Neural progenitor cell (in vitro differentiated cells): Measurements from ENCODE around the gene TCERG1L. TPM values are rescaled to one million over a fixed set of nuclear protein-coding genes. Genes with fewer than 3 reads are reported as not detected.

Experiments used
- DNase-seq: peaks from one replicate; pipeline ENCODE4 v3.0.0-alpha.2; 2016; ENCODE audit warnings: low spot score
- H2AFZ ChIP-seq: fragments of 200-600 bp; sonication (generic); replicated peaks from 2 replicates; pipeline ENCODE4 v1.6.1; 2016; ENCODE audit warnings: antibody characterized with exemption
- H3F3A ChIP-seq: fragments of 200-600 bp; sonication (generic); 2 replicates; pipeline ENCODE4 v1.6.1; 2016; ENCODE audit warnings: antibody characterized with exemption, low read depth
- H3K27ac ChIP-seq: fragments of 200-600 bp; sonication (generic); 2 replicates; pipeline ENCODE4 v1.5.1; 2016; ENCODE audit warnings: mild to moderate bottlenecking
- H3K27me3 ChIP-seq: fragments of 200-600 bp; sonication (generic); 2 replicates; pipeline ENCODE4 v1.6.1; 2016; ENCODE audit warnings: mild to moderate bottlenecking, moderate library complexity
- H3K36me3 ChIP-seq: fragments of 200-600 bp; sonication (generic); 2 replicates; pipeline ENCODE4 v1.5.1; 2016
- H3K4me1 ChIP-seq: fragments of 200-600 bp; sonication (generic); 2 replicates; pipeline ENCODE4 v1.6.1; 2016; ENCODE audit warnings: mixed run types
- H3K4me2 ChIP-seq: fragments of 200-600 bp; sonication (generic); 2 replicates; pipeline ENCODE4 v1.6.1; 2016
- H3K4me3 ChIP-seq: fragments of 200-600 bp; sonication (generic); 2 replicates; pipeline ENCODE4 v1.5.1; 2016
- H3K79me2 ChIP-seq: fragments of 200-600 bp; sonication (generic); 2 replicates; pipeline ENCODE4 v1.6.1; 2016; ENCODE audit warnings: low read depth
- H3K9ac ChIP-seq: fragments of 200-600 bp; sonication (generic); 2 replicates; pipeline ENCODE4 v1.6.1; 2016
- H3K9me3 ChIP-seq: fragments of 200-600 bp; sonication (generic); 2 replicates; pipeline ENCODE4 v1.5.1; 2016; ENCODE audit warnings: low read depth
- H4K20me1 ChIP-seq: fragments of 200-600 bp; sonication (generic); 2 replicates; pipeline ENCODE4 v1.6.1; 2016; ENCODE audit warnings: low read depth
- H3K27ac Mint-ChIP-seq: 3 replicates; pipeline ENCODE4 v1.8.0; 2021; ENCODE audit warnings: mixed read lengths
- H3K27me3 Mint-ChIP-seq: 2 replicates; pipeline ENCODE4 v1.8.0; 2022; ENCODE audit warnings: low read depth, mild to moderate bottlenecking, inconsistent platforms, moderate library complexity, mixed read lengths; ENCODE audit not compliant: insufficient read depth
- H3K36me3 Mint-ChIP-seq: 3 replicates; pipeline ENCODE4 v1.8.0; 2021; ENCODE audit warnings: mixed read lengths
- H3K4me1 Mint-ChIP-seq: 3 replicates; pipeline ENCODE4 v1.8.0; 2021; ENCODE audit warnings: mixed read lengths
- H3K4me3 Mint-ChIP-seq: 3 replicates; pipeline ENCODE4 v1.8.0; 2021; ENCODE audit warnings: mild to moderate bottlenecking, moderate library complexity, mixed read lengths
- H3K9me3 Mint-ChIP-seq: 3 replicates; pipeline ENCODE4 v1.8.0; 2020; ENCODE audit warnings: mixed read lengths
- CTCF ChIP-seq: fragments of 200-600 bp; sonication (generic); IDR thresholded peaks from 2 replicates; pipeline ENCODE4 v1.5.1; 2017; ENCODE audit warnings: antibody characterized with exemption, mild to moderate bottlenecking
- EZH2 ChIP-seq: fragments of 200-600 bp; sonication (generic); IDR thresholded peaks from 2 replicates; pipeline ENCODE4 v1.6.1; 2017; ENCODE audit warnings: antibody characterized with exemption, mild to moderate bottlenecking, moderate library complexity
- EZH2phosphoT487 ChIP-seq: fragments of 200-600 bp; sonication (generic); IDR thresholded peaks from 2 replicates; pipeline ENCODE4 v1.6.1; 2017; ENCODE audit warnings: antibody characterized with exemption
- total RNA-seq: library from RNA; depleted of rRNA; stranded (reverse); fragments of >200 nt; gene quantifications from 2 replicates; pipeline ENCODE4 v1.2.3, GENCODE V29; 2015; ENCODE audit warnings: low replicate concordance

Gene TCERG1L
- total RNA-seq, 1 donor from 2014 or later = 1.8 TPM

- Mint-ChIP-seq H3K9me3 (peaks cover 5% of the 10 kb centered on the region), H3K36me3 (no peaks in the 10 kb centered on the region), H3K27ac (no peak overlapping the region), H3K27me3 (peaks cover 11% of the 10 kb centered on the region), H3K4me3 (no peak overlapping the region), H3K4me1 (peaks cover 13% of the 10 kb centered on the region)
- Histone ChIP-seq H3K9me3 (no peaks in the 10 kb centered on the region), H3K4me2 (no peak overlapping the region), H3K36me3 (no peaks in the 10 kb centered on the region), H3K79me2 (no peaks in the 10 kb centered on the region), H4K20me1 (no peaks in the 10 kb centered on the region), H2AFZ (no peak overlapping the region), H3K4me1 (peaks cover 14% of the 10 kb centered on the region), H3K9ac (no peak overlapping the region), H3K4me3 (no peak overlapping the region), H3K27ac (no peak overlapping the region), H3K27me3 (no peaks in the 10 kb centered on the region), H3F3A (peaks cover 10% of the 10 kb centered on the region)
- TF ChIP-seq EZH2phosphoT487 (no peak), EZH2 (no peak), CTCF (no peak)
- no peak for DNase-seq
Observed at GRCh38 chr10:131198401-131198800, 113.1 kb downstream of the TCERG1L start.

GRCh38 chr10:131196176-131196885 is 115.2 kb downstream of the TCERG1L start:
- Mint-ChIP-seq H3K27me3 (peaks cover 5% of the 10 kb centered on the region), H3K36me3 (no peaks in the 10 kb centered on the region), H3K4me1 (peaks cover 11% of the 10 kb centered on the region), H3K4me3 (no peak overlapping the region), H3K9me3 (peaks cover 2% of the 10 kb centered on the region), H3K27ac (no peak overlapping the region)
- Histone ChIP-seq H3F3A (peaks cover 10% of the 10 kb centered on the region), H3K9me3 (no peaks in the 10 kb centered on the region), H2AFZ (no peak overlapping the region), H3K27ac (no peak overlapping the region), H3K4me3 (no peak overlapping the region), H3K27me3 (no peaks in the 10 kb centered on the region), H3K9ac (no peak overlapping the region), H3K4me1 (peaks cover 14% of the 10 kb centered on the region), H3K36me3 (no peaks in the 10 kb centered on the region), H3K79me2 (no peaks in the 10 kb centered on the region), H3K4me2 (no peak overlapping the region), H4K20me1 (no peaks in the 10 kb centered on the region)
- TF ChIP-seq CTCF = no peak
- no peak for TF ChIP-seq EZH2phosphoT487
- TF ChIP-seq EZH2 = no peak
- DNase-seq = no peak

- H3K4me2 ChIP-seq = no peak overlapping the region
- no peaks in the 10 kb centered on the region for H4K20me1 ChIP-seq
- H3K4me1 ChIP-seq = peaks cover 14% of the 10 kb centered on the region
- Mint-ChIP-seq H3K36me3 (no peaks in the 10 kb centered on the region), H3K4me1 (peaks cover 11% of the 10 kb centered on the region), H3K27ac (no peak overlapping the region), H3K27me3 (peaks cover 5% of the 10 kb centered on the region), H3K9me3 (no peaks in the 10 kb centered on the region), H3K4me3 (no peak overlapping the region)
- no peaks in the 10 kb centered on the region for H3K36me3 ChIP-seq
- DNase-seq = no peak
- H3K9ac ChIP-seq = no peak overlapping the region
- H3F3A ChIP-seq = peaks cover 10% of the 10 kb centered on the region
- H3K27me3 ChIP-seq = no peaks in the 10 kb centered on the region
- H3K4me3 ChIP-seq = no peak overlapping the region
- no peak overlapping the region for H3K27ac ChIP-seq
- no peak for TF ChIP-seq EZH2
- TF ChIP-seq EZH2phosphoT487 = no peak
- TF ChIP-seq CTCF = no peak
- H3K9me3 ChIP-seq = no peaks in the 10 kb centered on the region
- H2AFZ ChIP-seq = no peak overlapping the region
- H3K79me2 ChIP-seq = no peaks in the 10 kb centered on the region
Observed at GRCh38 chr10:131195558-131196159, 115.9 kb downstream of the TCERG1L start.
